Lung (tissue), 12 donors: ENCODE measurements around the gene C10orf105. TPM values are rescaled to one million over a fixed set of nuclear protein-coding genes. Genes with fewer than 3 reads are reported as not detected.

Experiments
- ATAC-seq: fragments of 200-7000 bp; cut with Tn5 transposase; one replicate; pipeline ENCODE4 v1.9.1; 2020; ENCODE audit warnings: moderate number of reproducible peaks; ENCODE audit not compliant: insufficient read depth, low FRiP score
- DNase-seq, 3 donors: peaks; one replicate each; pipeline ENCODE4 v3.0.0-alpha.2; 2013 to 2017
- H3K27ac ChIP-seq, 2 donors: one replicate each; pipeline ENCODE4 v1.5.1; 2013; ENCODE audit warnings: mild to moderate bottlenecking in 2 of 2, moderate library complexity in 2 of 2, control low read depth in 1 of 2, inconsistent platforms in 1 of 2, low read depth in 1 of 2, low read length in 1 of 2
- H3K27me3 ChIP-seq, 3 donors: one replicate each; pipeline ENCODE4 v1.5.1; 2013; ENCODE audit warnings: low read length in 2 of 3; ENCODE audit not compliant: control insufficient read depth in 3 of 3, insufficient read depth in 3 of 3
- H3K36me3 ChIP-seq, 4 donors: one replicate each; pipeline ENCODE4 v1.5.1; 2013; ENCODE audit warnings: low read length in 4 of 4, mild to moderate bottlenecking in 1 of 4, moderate library complexity in 1 of 4; ENCODE audit not compliant: control insufficient read depth in 4 of 4, insufficient read depth in 4 of 4
- H3K4me1 ChIP-seq, 5 donors: one replicate each; pipeline ENCODE4 v1.5.1; 2013; ENCODE audit warnings: low read length in 5 of 5, mild to moderate bottlenecking in 2 of 5, moderate library complexity in 1 of 5; ENCODE audit not compliant: control insufficient read depth in 5 of 5, insufficient read depth in 5 of 5
- H3K4me3 ChIP-seq: one replicate; pipeline ENCODE4 v1.5.1; 2013; ENCODE audit warnings: mild to moderate bottlenecking, control low read depth, moderate library complexity
- H3K9ac ChIP-seq, 2 donors: one replicate each; pipeline ENCODE4 v1.5.1; 2013; ENCODE audit warnings: low read length in 2 of 2, control low read depth in 1 of 2; ENCODE audit not compliant: insufficient read depth in 1 of 2
- H3K9me3 ChIP-seq, 4 donors: one replicate each; pipeline ENCODE4 v1.5.1; 2013; ENCODE audit warnings: low read length in 3 of 4, mild to moderate bottlenecking in 1 of 4, moderate library complexity in 1 of 4; ENCODE audit not compliant: control insufficient read depth in 4 of 4, insufficient read depth in 3 of 4
- CTCF ChIP-seq: IDR thresholded peaks from 2 replicates; pipeline ENCODE4 v1.5.1; 2012; ENCODE audit warnings: mild to moderate bottlenecking; ENCODE audit errors: control extremely low read depth, extremely low read depth
- WGBS, 2 donors: extraction: QIAGEN DNeasy Blood & Tissue Kit; methylation state at CpG; one replicate each; pipeline ENCODE4 v1.1.7; 2013; 5-methylcytosine and 5-hydroxymethylcytosine counted together
- polyA plus RNA-seq, 2 donors: library from polyadenylated mRNA; stranded (reverse); fragments of 200-250 nt; gene quantifications; one replicate each; pipeline ENCODE4 v1.2.1, GENCODE V29; 2013
- total RNA-seq, 2 donors: library from RNA; depleted of rRNA in 1 of 2; stranded (reverse); fragments of >200 nt in 1 of 2; gene quantifications; one replicate each; pipeline ENCODE4 v1.2.1, GENCODE V29; 2014 to 2021
- donor health status: control.
- donor health status: control.
- donor health status: Bipolar disorder and iron deficiency.
- donor health status: healthy.
- donor health status: DM: yes; HTN: yes; CAD: no.

Gene C10orf105
- total and polyA plus RNA-seq, 4 donors: 0.14 to 0.58 (median 0.27) TPM

GRCh38 chr10:71690094-71690720, 29.4 kb downstream of the C10orf105 start:
- no peak for DNase-seq
- no peak for ATAC-seq
- no peak for TF ChIP-seq CTCF
- Histone ChIP-seq H3K27ac (no peak overlapping the region), H3K9me3 (no peaks in the 10 kb centered on the region), H3K4me1 (peaks cover 2 to 18% (median 6%) of the 10 kb centered on the region in 5 donors), H3K4me3 (no peak overlapping the region), H3K9ac (no peak overlapping the region), H3K36me3 (no peaks in the 10 kb centered on the region), H3K27me3 (no peaks in the 10 kb centered on the region)
- WGBS, 2 donors: 83 to 86% methylated on average over 13 of the region's 13 CpGs

- Histone ChIP-seq H3K27ac (no peak overlapping the region), H3K4me3 (no peak overlapping the region), H3K36me3 (no peaks in the 10 kb centered on the region), H3K9ac (no peak overlapping the region), H3K27me3 (no peaks in the 10 kb centered on the region), H3K4me1 (peaks cover 0 to 10% (median 4%) of the 10 kb centered on the region in 5 donors), H3K9me3 (no peaks in the 10 kb centered on the region)
- TF ChIP-seq CTCF: no peak
- DNase-seq (no peak), ATAC-seq (no peak)
- WGBS, 2 donors: 95 to 96% methylated on average over 3 of the region's 3 CpGs
These were observed 31.3 kb downstream of the C10orf105 start for GRCh38 chr10:71688256-71688655.

- Histone ChIP-seq H3K27me3 (no peaks in the 10 kb centered on the region), H3K27ac (no peak overlapping the region), H3K4me1 (peaks cover 0 to 7% (median 5%) of the 10 kb centered on the region in 5 donors), H3K9ac (no peak overlapping the region), H3K9me3 (no peaks in the 10 kb centered on the region), H3K4me3 (no peak overlapping the region), H3K36me3 (no peaks in the 10 kb centered on the region)
- DNase-seq: no peak
- no peak for TF ChIP-seq CTCF
- no peak for ATAC-seq
- 92 to 97% methylated on average over 9 of the region's 9 CpGs for WGBS, 2 donors
These were observed 32.1 kb downstream of the C10orf105 start for GRCh38 chr10:71687480-71687879.

DNA sequence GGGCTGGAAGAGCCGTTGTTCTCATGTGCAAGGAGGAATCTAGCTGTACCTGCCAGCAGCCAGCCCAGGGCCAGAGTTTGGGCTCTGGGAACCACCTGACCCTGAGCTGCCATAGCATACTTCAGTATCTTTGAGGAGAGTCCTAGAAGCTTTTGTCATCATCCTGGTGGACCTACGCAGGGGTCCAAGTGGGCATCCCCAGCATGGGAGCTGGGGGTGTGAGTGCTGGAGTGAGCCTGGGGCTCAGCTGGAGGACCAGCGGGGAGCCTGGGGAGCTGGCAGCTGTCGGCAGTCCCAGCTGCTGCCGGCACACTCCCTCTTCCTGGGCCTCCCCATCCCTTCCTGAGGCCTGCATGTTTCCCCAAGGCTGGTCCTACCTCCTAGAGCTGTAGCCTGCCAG, 32.5 kb downstream of the C10orf105 start:
- no peak overlapping the region for H3K9ac ChIP-seq
- no peak overlapping the region for H3K4me3 ChIP-seq
- H3K27ac ChIP-seq: no peak overlapping the region
- WGBS, 2 donors: 76 to 79% methylated on average over 5 of the region's 5 CpGs
- DNase-seq (peak in 1 of 3 donors; percentile 50), ATAC-seq (no peak)
- H3K27me3 ChIP-seq: no peaks in the 10 kb centered on the region
- no peaks in the 10 kb centered on the region for H3K9me3 ChIP-seq
- peaks cover 0 to 7% (median 5%) of the 10 kb centered on the region in 5 donors for H3K4me1 ChIP-seq
- TF ChIP-seq CTCF: no peak
- no peaks in the 10 kb centered on the region for H3K36me3 ChIP-seq
